HEK293T (cell line): ENCODE data around the gene INSL3.

Source experiments
- ARNT ChIP-seq: fragments of 450-650 bp; IDR thresholded peaks from 2 replicates; pipeline ENCODE4 v1.6.1; 2017; ENCODE audit warnings: mild to moderate bottlenecking
- BHLHE40 ChIP-seq: fragments of 450-650 bp; IDR thresholded peaks from 2 replicates; pipeline ENCODE4 v1.6.1; 2016; ENCODE audit warnings: mild to moderate bottlenecking, moderate library complexity, borderline replicate concordance
- ELF4 ChIP-seq: fragments of 450-650 bp; IDR thresholded peaks from 2 replicates; pipeline ENCODE4 v1.6.1; 2017; ENCODE audit warnings: antibody characterized with exemption
- FOXK2 ChIP-seq: fragments of 450-650 bp; IDR thresholded peaks from 2 replicates; pipeline ENCODE4 v1.6.1; 2016; ENCODE audit warnings: mild to moderate bottlenecking
- FOXM1 ChIP-seq: fragments of 450-650 bp; IDR thresholded peaks from 2 replicates; pipeline ENCODE4 v1.6.1; 2017; ENCODE audit warnings: mild to moderate bottlenecking, borderline replicate concordance
- HDGF ChIP-seq: fragments of 450-650 bp; IDR thresholded peaks from 2 replicates; pipeline ENCODE4 v1.6.1; 2017; ENCODE audit warnings: antibody characterized with exemption, borderline replicate concordance
- L3MBTL2 ChIP-seq: fragments of 450-650 bp; conservative IDR thresholded peaks from 2 replicates; pipeline ENCODE4 v1.6.1; 2016; ENCODE audit warnings: mild to moderate bottlenecking
- LEF1 ChIP-seq: fragments of 450-650 bp; IDR thresholded peaks from 2 replicates; pipeline ENCODE4 v1.6.1; 2017; ENCODE audit warnings: mild to moderate bottlenecking, borderline replicate concordance
- NFRKB ChIP-seq: fragments of 450-650 bp; IDR thresholded peaks from 2 replicates; pipeline ENCODE4 v1.6.1; 2016; ENCODE audit warnings: mild to moderate bottlenecking, moderate library complexity
- PKNOX1 ChIP-seq: fragments of 450-650 bp; IDR thresholded peaks from 2 replicates; pipeline ENCODE4 v1.6.1; 2016
- SP1 ChIP-seq: fragments of 450-650 bp; IDR thresholded peaks from 2 replicates; pipeline ENCODE4 v1.6.1; 2017
- SUZ12 ChIP-seq: fragments of 450-650 bp; IDR thresholded peaks from 2 replicates; pipeline ENCODE4 v1.6.1; 2016; ENCODE audit warnings: mild to moderate bottlenecking
- ZNF384 ChIP-seq: fragments of 450-650 bp; IDR thresholded peaks from 2 replicates; pipeline ENCODE4 v1.6.1; 2016

DNA sequence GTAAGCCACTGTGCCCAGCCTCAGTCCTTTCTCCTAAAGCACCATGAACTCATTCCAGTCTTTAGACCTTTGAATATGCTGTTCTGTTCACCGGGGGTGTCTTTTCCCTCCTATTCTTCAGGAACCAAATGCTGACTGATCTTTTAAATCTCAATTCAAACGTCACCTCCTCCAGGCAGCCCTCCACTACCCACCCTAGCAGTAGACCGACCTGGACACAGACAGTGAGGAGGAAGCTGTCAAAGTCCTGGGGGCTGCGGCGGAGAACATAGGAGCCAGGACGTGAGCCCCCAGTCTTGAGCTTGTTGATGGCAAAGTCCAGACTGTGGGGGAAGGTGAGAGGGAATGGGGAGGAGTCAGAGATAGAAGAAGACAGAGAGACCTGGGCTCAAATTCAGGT, 18.7 kb upstream of the INSL3 start:
- TF ChIP-seq BHLHE40 (no peak), L3MBTL2 (no peak), ELF4 (no peak), SP1 (no peak), FOXK2 (no peak), PKNOX1 (no peak), SUZ12 (no peak), LEF1 (no peak), ARNT (no peak), FOXM1 (no peak), NFRKB (no peak), ZNF384 (no peak), HDGF (no peak)
